ENCODE data around the gene CETN3.

GRCh38 chr5:90424245-90424644 is 14.7 kb upstream of the CETN3 start:
- TF ChIP-seq, protein P1, sequence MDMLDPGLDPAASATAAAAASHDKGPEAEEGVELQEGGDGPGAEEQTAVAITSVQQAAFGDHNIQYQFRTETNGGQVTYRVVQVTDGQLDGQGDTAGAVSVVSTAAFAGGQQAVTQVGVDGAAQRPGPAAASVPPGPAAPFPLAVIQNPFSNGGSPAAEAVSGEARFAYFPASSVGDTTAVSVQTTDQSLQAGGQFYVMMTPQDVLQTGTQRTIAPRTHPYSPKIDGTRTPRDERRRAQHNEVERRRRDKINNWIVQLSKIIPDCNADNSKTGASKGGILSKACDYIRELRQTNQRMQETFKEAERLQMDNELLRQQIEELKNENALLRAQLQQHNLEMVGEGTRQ (IDR thresholded peaks at IDR 0.05; ENCODE audit: low read length): no peak
- no peak for TF ChIP-seq RXRA (IDR thresholded peaks at IDR 0.05; ENCODE audit: insufficient read depth, low read depth, low read length)
- TF ChIP-seq EZH2 (IDR thresholded peaks at IDR 0.05; ENCODE audit: low read depth, low read length, severe bottlenecking): no peak
- TF ChIP-seq POLR2AphosphoS5 (IDR thresholded peaks at IDR 0.05; ENCODE audit: low read depth, low read length): no peak
- TF ChIP-seq NRF1 (IDR thresholded peaks at IDR 0.05; ENCODE audit: low read depth, low read length): no peak

All from H1 (cell line).